ENCODE measurements around the gene NLGN3. TPM values are rescaled to one million over a fixed set of nuclear protein-coding genes. Genes with fewer than 3 reads are reported as not detected.
A peak's percentile ranks its signal among the peaks of the same experiment; 100 is the strongest.

The NLGN3 gene
- total RNA-seq: 1 to 10 TPM; 1.6 to 6.4 TPM

DNA sequence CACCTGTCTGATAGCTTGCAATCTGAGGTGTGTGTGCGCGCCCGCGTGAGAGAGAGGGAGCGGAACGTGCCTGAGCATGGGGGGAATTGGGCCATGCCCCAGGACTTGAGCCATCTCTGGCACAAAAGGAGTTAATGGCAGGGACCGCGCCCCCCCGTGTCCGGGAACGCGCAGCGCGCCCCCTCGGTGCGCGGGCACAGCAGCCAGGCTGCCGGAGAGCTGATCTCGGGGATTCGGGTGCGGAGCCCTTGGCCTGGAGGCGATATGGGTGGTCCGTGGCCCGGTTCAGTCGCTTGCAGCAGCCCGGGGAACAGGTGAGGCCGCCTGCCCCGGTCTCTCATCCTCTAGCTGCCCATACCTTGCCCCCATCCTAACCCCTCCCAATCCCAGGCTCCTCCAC is at the start of gene NLGN3:
NLGN3 (plus strand) TSS at position 191 of the 400 bp plus-strand sequence. CDS start 2,909 bp downstream, outside the sequence.
- peak within 1 kb of the TSS; percentile 11 for H3K4me3 Mint-ChIP-seq
- peaks cover 32% of the 10 kb centered on the region for H3K36me3 Mint-ChIP-seq (ENCODE audit: low read depth)
- H3K9me3 Mint-ChIP-seq: no peaks in the 10 kb centered on the region
- H3K27me3 Mint-ChIP-seq: no peaks in the 10 kb centered on the region
- H3K27ac Mint-ChIP-seq: no peak within 1 kb of the TSS
- no peak for ATAC-seq (replicated peaks)
- H3K4me1 Mint-ChIP-seq: peaks cover 5% of the 10 kb centered on the region

- H3K4me1 Mint-ChIP-seq: peaks cover 5% of the 10 kb centered on the region
These were observed 49.6 kb upstream of the NLGN3 start for GRCh38 chrX:71095033-71095432.

GRCh38 chrX:71095555-71095980 is 49.1 kb upstream of the NLGN3 start, which contains the start of gene FOXO4:
Gene FOXO4, plus strand, starts transcription at chrX:71095851. Its CDS starts 678 bp downstream, at chrX:71096529.
- no peaks in the 10 kb centered on the region for H3K9me3 Mint-ChIP-seq
- peak within 1 kb of the TSS; percentile 94 for H3K4me3 Mint-ChIP-seq
- H3K27ac Mint-ChIP-seq: peak within 1 kb of the TSS; percentile 93
- peak; percentile 88 for ATAC-seq (replicated peaks)
- peaks cover 3% of the 10 kb centered on the region for H3K36me3 Mint-ChIP-seq (ENCODE audit: low read depth)
- peaks cover 5% of the 10 kb centered on the region for H3K4me1 Mint-ChIP-seq
- H3K27me3 Mint-ChIP-seq: no peaks in the 10 kb centered on the region

More at GRCh38 chrX:71095033-71095432, 49.6 kb upstream of the NLGN3 start:
- ATAC-seq (replicated peaks): no peak
- Mint-ChIP-seq H3K27ac (peak overlapping the region; percentile 93), H3K36me3 (ENCODE audit: low read depth) (no peaks in the 10 kb centered on the region), H3K9me3 (no peaks in the 10 kb centered on the region), H3K4me3 (peak overlapping the region; percentile 94), H3K27me3 (no peaks in the 10 kb centered on the region)

DNA sequence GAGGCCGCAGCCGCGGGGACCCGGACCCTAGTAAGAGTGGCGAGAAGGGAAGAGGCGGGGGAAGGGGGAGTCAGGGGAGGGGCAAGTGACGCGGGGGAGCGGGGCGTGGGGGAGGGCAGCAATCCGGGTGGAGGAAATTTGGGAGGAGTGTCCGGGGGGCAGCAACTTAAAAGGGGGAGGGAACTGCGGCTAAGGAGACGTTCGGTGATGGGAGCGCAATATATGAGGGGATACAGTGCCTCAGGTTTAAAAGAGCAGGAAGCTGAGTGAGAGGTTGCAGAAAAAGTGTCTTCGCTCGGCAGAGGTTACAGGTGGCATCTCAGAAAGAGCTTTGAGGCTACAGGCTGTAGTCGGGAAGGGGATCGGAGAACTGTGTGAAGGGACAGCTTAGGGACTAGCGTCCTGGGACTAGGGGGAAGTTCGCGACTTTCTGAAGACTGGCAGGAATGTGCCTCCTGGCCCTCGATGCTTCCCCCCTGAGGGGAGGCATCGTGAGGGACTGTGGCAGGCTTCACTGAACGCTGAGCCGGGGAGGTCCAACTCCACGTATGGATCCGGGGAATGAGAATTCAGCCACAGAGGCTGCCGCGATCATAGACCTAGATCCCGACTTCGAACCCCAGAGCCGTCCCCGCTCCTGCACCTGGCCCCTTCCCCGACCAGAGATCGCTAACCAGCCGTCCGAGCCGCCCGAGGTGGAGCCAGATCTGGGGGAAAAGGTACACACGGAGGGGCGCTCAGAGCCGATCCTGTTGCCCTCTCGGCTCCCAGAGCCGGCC is 48.5 kb upstream of the NLGN3 start:
- ATAC-seq (replicated peaks): peak; percentile 56
- no peaks in the 10 kb centered on the region for H3K9me3 Mint-ChIP-seq
- H3K27ac Mint-ChIP-seq: peak overlapping the region; percentile 93
- peak overlapping the region; percentile 94 for H3K4me3 Mint-ChIP-seq
- peaks cover 5% of the 10 kb centered on the region for H3K4me1 Mint-ChIP-seq
- H3K36me3 Mint-ChIP-seq (ENCODE audit: low read depth): peaks cover 9% of the 10 kb centered on the region
- H3K27me3 Mint-ChIP-seq: no peaks in the 10 kb centered on the region

DNA sequence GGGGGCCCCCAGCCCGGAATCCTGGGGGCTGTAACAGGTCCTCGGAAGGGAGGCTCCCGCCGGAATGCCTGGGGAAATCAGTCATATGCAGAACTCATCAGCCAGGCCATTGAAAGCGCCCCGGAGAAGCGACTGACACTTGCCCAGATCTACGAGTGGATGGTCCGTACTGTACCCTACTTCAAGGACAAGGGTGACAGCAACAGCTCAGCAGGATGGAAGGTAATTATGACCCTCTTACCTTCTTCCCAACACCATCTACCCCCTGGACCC is 47.9 kb upstream of the NLGN3 start:
- H3K36me3 Mint-ChIP-seq (ENCODE audit: low read depth): peaks cover 11% of the 10 kb centered on the region
- H3K4me3 Mint-ChIP-seq: peak overlapping the region; percentile 94
- H3K27me3 Mint-ChIP-seq: no peaks in the 10 kb centered on the region
- H3K4me1 Mint-ChIP-seq: peaks cover 5% of the 10 kb centered on the region
- no peak for ATAC-seq (replicated peaks)
- H3K9me3 Mint-ChIP-seq: no peaks in the 10 kb centered on the region
- no peak overlapping the region for H3K27ac Mint-ChIP-seq

DNA sequence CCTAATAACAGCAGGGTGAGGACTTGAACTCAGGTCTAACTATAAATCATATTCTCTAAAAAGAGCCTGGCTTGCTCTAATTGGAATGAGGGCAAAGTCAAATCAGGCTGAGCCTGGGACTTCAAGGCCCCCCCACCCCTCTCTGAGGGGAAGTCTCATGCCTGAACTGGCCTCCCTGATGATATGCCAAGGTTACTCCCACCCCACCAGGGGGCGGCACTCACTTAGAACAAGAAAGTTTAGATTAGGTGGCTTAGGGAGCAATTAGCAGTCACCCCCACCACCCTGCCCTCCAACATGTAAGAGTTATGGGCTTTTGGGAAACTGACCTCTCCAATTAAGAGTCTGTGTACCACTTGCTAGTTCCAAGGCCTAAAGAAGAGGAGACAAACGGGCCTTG is 46.3 kb upstream of the NLGN3 start:
- peak overlapping the region; percentile 94 for H3K4me3 Mint-ChIP-seq
- peaks cover 5% of the 10 kb centered on the region for H3K4me1 Mint-ChIP-seq
- ATAC-seq (replicated peaks): peak; percentile 49
- H3K27me3 Mint-ChIP-seq: no peaks in the 10 kb centered on the region
- H3K9me3 Mint-ChIP-seq: no peaks in the 10 kb centered on the region
- no peak overlapping the region for H3K27ac Mint-ChIP-seq
- H3K36me3 Mint-ChIP-seq (ENCODE audit: low read depth): peaks cover 11% of the 10 kb centered on the region

- Mint-ChIP-seq H3K27ac (no peak overlapping the region), H3K27me3 (no peaks in the 10 kb centered on the region), H3K36me3 (ENCODE audit: low read depth) (peaks cover 15% of the 10 kb centered on the region), H3K4me1 (peaks cover 5% of the 10 kb centered on the region), H3K9me3 (no peaks in the 10 kb centered on the region), H3K4me3 (peak overlapping the region; percentile 94)
- no peak for ATAC-seq (replicated peaks)
These were observed 45.6 kb upstream of the NLGN3 start for GRCh38 chrX:71098951-71099506.

DNA sequence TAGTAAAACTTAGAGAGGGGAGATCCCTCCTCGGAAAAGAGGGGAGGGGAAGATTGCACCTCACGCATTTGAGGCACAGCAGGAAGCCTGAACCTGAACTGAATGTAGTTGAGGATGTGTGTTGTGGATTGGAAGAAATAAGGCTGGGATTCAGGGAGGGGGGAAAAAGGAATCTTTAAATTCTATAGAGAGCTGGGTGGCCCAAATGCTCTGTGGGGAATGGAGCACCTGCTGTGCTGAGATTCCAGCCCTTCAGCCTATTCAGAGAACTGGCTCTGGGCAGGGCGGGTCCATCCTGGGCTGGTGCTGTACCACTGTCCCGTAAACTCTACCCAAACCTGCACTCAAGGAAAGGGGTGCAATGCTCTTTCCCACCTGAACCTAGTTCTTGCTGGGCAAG is 44.9 kb upstream of the NLGN3 start:
- Mint-ChIP-seq H3K4me1 (peaks cover 5% of the 10 kb centered on the region), H3K27me3 (no peaks in the 10 kb centered on the region), H3K9me3 (no peaks in the 10 kb centered on the region), H3K4me3 (peak overlapping the region; percentile 94), H3K36me3 (ENCODE audit: low read depth) (peaks cover 22% of the 10 kb centered on the region), H3K27ac (no peak overlapping the region)
- ATAC-seq (replicated peaks): no peak

- Mint-ChIP-seq H3K9me3 (no peaks in the 10 kb centered on the region), H3K27ac (peak overlapping the region; percentile 48), H3K4me3 (peak overlapping the region; percentile 19), H3K27me3 (no peaks in the 10 kb centered on the region), H3K4me1 (peaks cover 10% of the 10 kb centered on the region), H3K36me3 (ENCODE audit: low read depth) (peaks cover 30% of the 10 kb centered on the region)
- peak; percentile 18 for ATAC-seq (replicated peaks)
These were observed 43.8 kb upstream of the NLGN3 start for GRCh38 chrX:71100581-71101505.

- no peaks in the 10 kb centered on the region for H3K27me3 Mint-ChIP-seq
- no peak for ATAC-seq (replicated peaks)
- peaks cover 44% of the 10 kb centered on the region for H3K36me3 Mint-ChIP-seq (ENCODE audit: low read depth)
- peaks cover 20% of the 10 kb centered on the region for H3K4me1 Mint-ChIP-seq
- no peaks in the 10 kb centered on the region for H3K9me3 Mint-ChIP-seq
- H3K27ac Mint-ChIP-seq: peak overlapping the region; percentile 81
- H3K4me3 Mint-ChIP-seq: peak overlapping the region; percentile 99
These were observed 42.3 kb upstream of the NLGN3 start for GRCh38 chrX:71102292-71102691.

- peaks cover 55% of the 10 kb centered on the region for H3K36me3 Mint-ChIP-seq (ENCODE audit: low read depth)
These were observed 41.3 kb upstream of the NLGN3 start for GRCh38 chrX:71103110-71103983.

GRCh38 chrX:71105628-71106027 is 39.0 kb upstream of the NLGN3 start:
- Mint-ChIP-seq H3K4me1 (peaks cover 20% of the 10 kb centered on the region), H3K9me3 (no peaks in the 10 kb centered on the region), H3K27ac (peak overlapping the region; percentile 96), H3K27me3 (no peaks in the 10 kb centered on the region), H3K36me3 (ENCODE audit: low read depth) (peaks cover 75% of the 10 kb centered on the region), H3K4me3 (peak overlapping the region; percentile 99)
- ATAC-seq (replicated peaks): no peak

More at GRCh38 chrX:71103110-71103983, 41.3 kb upstream of the NLGN3 start:
- no peaks in the 10 kb centered on the region for H3K9me3 Mint-ChIP-seq
- no peaks in the 10 kb centered on the region for H3K27me3 Mint-ChIP-seq
- peak overlapping the region; percentile 81 for H3K27ac Mint-ChIP-seq
- peak overlapping the region; percentile 99 for H3K4me3 Mint-ChIP-seq
- H3K4me1 Mint-ChIP-seq: peaks cover 21% of the 10 kb centered on the region
- peak; percentile 25 for ATAC-seq (replicated peaks)

GRCh38 chrX:71106427-71106826 is 38.2 kb upstream of the NLGN3 start, which contains the start of gene CXorf65:
Gene CXorf65, minus strand, starts transcription at chrX:71106740. Its CDS starts 184 bp downstream, at chrX:71106556.
- H3K36me3 Mint-ChIP-seq (ENCODE audit: low read depth): peaks cover 75% of the 10 kb centered on the region
- peak within 1 kb of the TSS; percentile 99 for H3K4me3 Mint-ChIP-seq
- H3K27me3 Mint-ChIP-seq: no peaks in the 10 kb centered on the region
- peaks cover 20% of the 10 kb centered on the region for H3K4me1 Mint-ChIP-seq
- peak within 1 kb of the TSS; percentile 96 for H3K27ac Mint-ChIP-seq
- H3K9me3 Mint-ChIP-seq: no peaks in the 10 kb centered on the region
- ATAC-seq (replicated peaks): peak; percentile 76
